NCI-H1417 treated with DMSO at 0.1 percent for 48 hours (cell line): Measurements from ENCODE around the gene SMTNL1.
"Not testable (repeated sequence)": the region's sequence is repeated elsewhere in the genome, so short reads cannot be mapped to it uniquely, and the experiment has no call there.

Experiments
- DNase-seq: peaks from one replicate; lab custom pipeline; 2025; lab: John Stamatoyannopoulos, UW

SMTNL1 gene

GRCh38 chr11:57508341-57509170 is 28.8 kb upstream of the SMTNL1 start:
- DNase-seq: no peak

GRCh38 chr11:57511741-57512430 is 25.5 kb upstream of the SMTNL1 start:
- no peak for DNase-seq

DNA sequence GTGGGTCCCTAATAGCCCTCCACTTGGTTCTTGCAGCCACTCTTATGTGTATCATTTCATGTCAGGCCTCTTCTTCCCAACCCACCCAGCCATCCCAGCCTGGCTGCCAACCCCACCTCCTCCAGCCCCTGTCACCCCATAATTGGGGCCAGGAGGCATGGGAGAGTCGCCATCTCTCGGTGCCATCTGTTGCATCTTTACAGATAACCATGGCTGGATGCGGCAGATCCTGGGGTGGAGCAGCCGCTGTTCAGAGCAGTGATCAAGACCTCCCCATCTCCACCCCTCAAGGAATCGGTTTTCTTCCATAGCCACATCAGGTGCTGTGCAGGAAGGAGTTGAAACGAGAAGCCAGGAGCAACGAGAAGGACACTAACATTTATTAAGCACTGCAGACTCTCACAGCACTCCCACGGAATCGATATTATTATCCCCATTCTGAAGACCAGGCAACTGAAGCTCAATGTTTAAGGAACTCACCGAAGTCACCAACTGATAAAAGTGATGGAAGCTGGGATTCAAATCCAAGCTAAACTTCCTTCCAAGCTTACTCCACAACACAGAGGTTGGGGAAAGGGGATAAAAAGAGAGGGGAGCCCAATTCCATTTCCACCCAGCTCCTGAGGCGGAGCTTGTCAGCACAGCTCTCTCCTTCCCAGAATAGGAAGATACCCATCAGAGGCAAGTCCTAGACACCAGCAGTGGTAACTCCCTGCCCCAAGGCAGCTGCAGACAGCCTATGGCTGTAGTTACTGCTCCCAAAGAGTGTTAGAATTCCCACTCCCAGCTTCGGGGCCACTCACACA is 24.5 kb upstream of the SMTNL1 start:
- no peak for DNase-seq

GRCh38 chr11:57513452-57513795 is 24.0 kb upstream of the SMTNL1 start:
- no peak for DNase-seq

- no peak for DNase-seq
These were observed 23.4 kb upstream of the SMTNL1 start for GRCh38 chr11:57513911-57514537.

DNA sequence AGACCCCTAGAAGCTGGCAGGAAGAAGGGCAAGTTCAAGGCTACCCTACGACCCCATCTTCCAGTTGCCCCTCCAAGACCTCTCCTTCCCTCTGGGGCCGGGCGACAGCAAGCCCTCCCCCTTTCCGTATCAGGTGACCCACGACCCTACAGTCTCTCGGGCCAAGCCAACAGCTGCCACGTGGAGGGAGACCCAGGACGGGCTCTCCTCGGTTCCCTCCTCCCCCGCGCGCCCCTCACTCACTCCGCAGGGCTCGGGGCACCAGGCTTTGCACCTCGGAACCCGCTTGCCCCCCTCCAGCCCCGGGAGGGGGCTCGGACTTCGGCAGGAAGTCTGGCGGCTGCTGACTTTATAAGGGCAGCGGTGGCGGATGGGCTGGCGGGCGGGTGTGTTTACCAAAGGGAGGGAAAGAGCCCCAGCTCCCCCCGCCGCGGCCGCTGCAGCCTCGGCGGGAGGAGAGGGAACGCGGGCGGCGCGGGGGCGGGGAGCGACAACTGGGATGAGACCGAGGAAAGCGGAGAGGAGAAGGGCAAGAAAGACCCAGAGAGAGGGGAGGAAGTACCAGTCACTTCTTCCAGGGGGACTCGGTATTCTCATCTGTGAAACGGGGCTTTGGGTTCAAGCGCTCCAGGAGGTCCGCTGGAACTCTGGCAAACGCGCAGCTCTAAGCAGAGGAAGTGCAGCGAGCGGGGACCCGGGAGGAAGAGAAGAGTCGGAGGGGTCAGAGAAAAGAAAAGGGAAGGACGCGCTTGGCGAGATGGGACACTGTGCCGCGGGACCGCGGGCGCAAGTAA is 22.7 kb upstream of the SMTNL1 start:
- no peak for DNase-seq

DNA sequence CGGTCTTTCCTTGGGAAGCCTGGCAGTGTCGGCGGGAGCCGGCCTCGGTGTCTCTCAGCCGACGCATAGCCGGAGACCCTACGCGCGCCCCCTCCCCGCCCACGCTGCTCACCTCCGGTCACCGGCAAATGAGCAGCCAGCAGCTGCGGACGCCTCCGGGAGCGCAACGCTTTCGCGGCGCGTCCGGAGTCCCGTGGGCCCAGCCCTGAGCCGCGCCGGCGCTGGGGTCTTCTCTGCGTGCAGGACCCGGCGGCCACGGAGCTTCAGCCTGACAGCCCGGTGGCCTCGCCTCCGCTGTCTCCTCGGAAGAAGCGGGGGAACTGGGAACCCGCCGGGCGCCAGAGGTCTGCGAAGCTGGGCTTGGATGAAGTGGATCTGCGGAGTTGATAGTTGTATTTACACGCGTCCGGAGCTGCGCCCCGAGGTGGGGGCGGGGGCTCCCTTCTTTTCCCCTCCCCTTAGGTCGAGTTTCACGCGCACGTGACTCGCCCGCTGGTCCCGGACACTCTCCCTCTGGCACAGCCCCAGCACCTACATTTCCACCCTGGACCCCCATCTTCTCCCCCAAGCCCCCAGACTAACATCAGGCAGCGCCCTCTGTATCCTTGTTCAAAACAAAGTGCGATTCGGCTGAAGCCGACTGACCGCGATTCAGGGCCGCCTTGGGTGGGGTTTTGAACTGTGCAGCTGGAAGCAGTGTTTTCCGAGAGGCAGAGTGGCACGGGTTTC is 21.9 kb upstream of the SMTNL1 start, which contains the start of gene SLC43A1:
TSS of gene SLC43A1 (minus strand) at position 371 of the 729 bp plus-strand sequence. CDS start 1,591 bp downstream, outside the sequence.
- DNase-seq: no peak

DNA sequence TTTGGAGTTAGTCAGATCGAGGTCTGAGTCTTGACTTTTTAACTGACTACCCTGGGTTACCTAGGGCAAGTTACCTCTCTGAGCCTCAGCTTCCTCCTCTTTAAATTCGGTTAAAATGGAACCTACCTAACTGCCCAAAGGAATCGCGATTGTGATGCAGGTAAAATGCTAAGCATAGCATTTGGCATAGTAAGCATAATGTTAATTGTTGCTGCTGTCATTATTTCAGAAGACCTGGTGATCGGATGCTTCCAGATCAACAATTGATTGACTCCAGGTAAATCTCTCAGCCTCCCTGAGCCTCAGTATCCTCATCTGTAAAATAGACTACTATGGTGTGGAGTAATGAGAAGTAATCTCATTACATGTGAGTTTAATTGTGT is 21.3 kb upstream of the SMTNL1 start:
- DNase-seq: no peak

DNA sequence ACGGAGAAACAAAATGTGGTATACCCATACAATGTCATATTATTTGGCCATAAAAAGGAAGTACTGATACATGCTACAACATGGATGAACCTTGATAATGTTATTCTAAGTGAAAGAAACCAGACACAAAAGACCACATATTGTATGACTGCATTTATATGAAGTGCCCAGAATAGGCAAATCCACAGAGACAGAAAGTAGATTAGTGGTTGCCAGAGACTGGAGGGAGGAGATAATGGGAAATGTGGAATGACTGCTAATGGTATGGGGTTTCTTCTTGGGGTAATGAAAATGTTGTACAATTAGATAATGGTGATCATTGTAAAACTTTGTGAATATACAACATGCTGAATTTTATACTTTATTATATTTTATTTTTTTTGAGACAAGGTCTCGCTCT is 16.3 kb upstream of the SMTNL1 start:
- no peak for DNase-seq

DNA sequence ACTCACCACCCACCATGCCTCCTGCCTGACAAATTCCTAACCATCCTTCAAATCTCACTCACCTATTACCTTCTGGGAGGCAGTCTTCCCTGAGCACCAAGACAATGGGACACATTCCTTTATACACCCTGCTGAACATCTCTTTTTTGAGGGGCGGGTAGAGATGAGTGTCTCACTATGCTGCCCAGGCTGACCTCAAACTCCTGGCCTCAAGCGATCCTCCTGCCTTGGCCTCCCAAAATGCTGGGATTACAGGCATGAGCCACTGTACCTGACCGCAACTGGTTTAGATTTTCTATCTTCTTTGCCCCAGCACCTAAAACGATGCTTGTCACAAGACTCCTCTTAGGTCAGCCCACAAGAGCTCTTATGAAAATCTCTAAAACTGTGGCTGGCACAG is 14.0 kb upstream of the SMTNL1 start:
- DNase-seq: no peak

DNA sequence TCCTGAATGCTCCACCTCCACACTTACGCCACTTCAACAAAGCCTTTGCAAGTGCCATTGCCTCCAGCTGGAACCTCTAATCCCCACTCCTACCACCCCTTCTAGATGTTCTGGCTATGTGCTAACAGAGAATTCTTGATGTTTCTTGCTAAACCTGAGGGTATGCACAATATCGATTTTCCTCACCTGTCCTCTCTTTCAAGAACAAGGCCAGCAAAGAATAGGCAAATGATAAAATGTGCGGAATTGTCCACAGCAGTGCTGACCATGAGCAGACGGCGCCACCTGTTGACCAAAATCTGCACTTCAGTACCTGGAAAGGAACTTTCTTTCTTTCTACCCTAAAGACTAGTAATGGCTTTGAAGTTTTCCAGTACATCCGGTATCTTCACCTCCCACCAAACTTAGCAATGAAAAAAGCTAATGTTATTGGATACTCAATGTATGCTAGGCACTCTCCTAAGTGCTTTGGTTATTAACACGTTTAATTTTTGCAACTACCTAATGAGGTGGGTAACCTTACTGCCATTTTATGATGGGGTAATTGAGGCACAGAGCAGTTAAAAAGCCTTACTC is 10.3 kb upstream of the SMTNL1 start:
- no peak for DNase-seq

- DNase-seq: no peak
These were observed 8.4 kb upstream of the SMTNL1 start for GRCh38 chr11:57529012-57529411.

DNA sequence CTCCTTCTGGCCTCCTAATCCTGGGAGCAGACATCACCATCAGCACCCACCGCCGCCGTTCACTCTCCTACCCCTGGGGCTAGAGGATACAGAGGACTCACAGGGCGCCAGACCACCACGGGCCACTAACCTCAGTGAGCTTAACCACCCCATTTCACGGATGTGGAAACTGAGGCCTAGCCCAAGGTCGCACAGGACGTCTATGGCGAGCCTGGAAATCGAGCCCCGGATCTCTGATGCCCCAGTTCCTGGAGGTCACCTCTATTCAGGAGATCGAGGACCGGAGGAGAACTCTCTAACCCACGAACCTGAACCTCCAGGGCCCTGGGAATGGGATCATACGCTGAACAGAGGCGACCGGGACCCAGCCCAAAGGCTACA is 7.2 kb upstream of the SMTNL1 start:
- DNase-seq: no peak

- peak; percentile 98 for DNase-seq
These were observed 6.5 kb upstream of the SMTNL1 start, which contains the start of gene TIMM10 for GRCh38 chr11:57530596-57531507. TIMM10 (minus strand) TSS chr11:57530754; CDS start chr11:57530189, 565 bp downstream.

- DNase-seq: not testable (repeated sequence)
These were observed 2.9 kb upstream of the SMTNL1 start for GRCh38 chr11:57534449-57534848.

DNA sequence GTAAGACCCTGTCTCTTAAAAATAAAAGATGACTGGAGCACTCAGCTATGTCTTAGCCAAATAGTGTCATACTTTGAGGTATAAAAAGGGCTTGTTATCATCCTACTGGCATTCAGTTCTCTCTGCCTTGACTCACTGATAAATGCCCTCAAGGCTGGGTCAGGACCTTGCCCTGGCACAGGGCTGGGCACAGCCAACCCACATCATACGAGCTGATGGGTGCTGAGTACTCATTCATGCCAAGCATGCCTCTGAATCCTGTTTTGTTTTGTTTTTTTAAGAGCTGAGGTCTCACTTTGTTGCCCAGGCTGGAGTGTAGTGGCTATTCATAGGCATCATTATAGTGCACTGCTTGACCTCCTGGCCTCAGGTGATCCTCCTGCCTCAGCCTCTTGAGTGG is 1.9 kb downstream of the SMTNL1 start:
- DNase-seq: no peak

DNA sequence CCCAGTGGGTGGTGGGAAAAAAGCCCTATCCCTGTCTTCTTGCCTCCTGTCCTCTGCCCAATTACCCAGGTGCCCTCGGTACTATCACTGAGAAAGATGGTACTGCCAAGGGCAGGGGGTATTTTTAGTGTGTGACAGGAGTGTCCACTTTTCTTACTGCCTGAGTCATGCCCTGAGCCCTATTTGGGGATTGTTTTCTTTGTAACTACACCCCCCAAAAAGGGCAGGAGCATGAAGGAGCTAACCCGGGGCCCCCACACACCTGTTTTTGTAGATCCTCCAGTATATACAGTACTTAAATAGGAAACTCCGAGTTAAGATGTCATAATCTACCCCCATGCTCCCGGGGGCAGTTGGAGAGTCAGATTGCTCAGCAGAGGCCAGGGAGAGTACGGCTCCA is 3.8 kb downstream of the SMTNL1 start:
- no peak for DNase-seq

- DNase-seq: no peak
These were observed 5.2 kb downstream of the SMTNL1 start for GRCh38 chr11:57542582-57542981.

- no peak for DNase-seq
These were observed 6.2 kb downstream of the SMTNL1 start for GRCh38 chr11:57543593-57543992.
